Body of pancreas (tissue), 4 donors: ENCODE results near the gene FAM186B.

Experiments
- CTCF ChIP-seq, 7 experiments: fragments of 450-650 bp in 4 of 7; fragments of 200-600 bp in 3 of 7; sonication (generic) in 3 of 7; IDR thresholded peaks; one replicate each; pipeline ENCODE4 v1.5.1; 2016 to 2019; ENCODE audit warnings: antibody characterized with exemption in 7 of 7
- POLR2A ChIP-seq, 3 donors: fragments of 450-650 bp; IDR thresholded peaks; one replicate each; pipeline ENCODE4 v1.6.1; 2016; ENCODE audit warnings: antibody characterized with exemption in 3 of 3, mild to moderate bottlenecking in 2 of 3

GRCh38 chr12:49627752-49628360 lies 22.4 kb upstream of the FAM186B start:
- no peak for TF ChIP-seq CTCF (IDR thresholded peaks at IDR 0.05)
- TF ChIP-seq POLR2A (IDR thresholded peaks at IDR 0.05) = no peak
